Breast epithelium (tissue), 3 donors: ENCODE measurements around the gene PAK2.

Experiments used
- CTCF ChIP-seq, 3 donors: fragments of 450-650 bp; IDR thresholded peaks; one replicate each; pipeline ENCODE4 v1.5.1; 2016 to 2017; ENCODE audit warnings: antibody characterized with exemption in 3 of 3, mild to moderate bottlenecking in 3 of 3, moderate library complexity in 3 of 3
- POLR2AphosphoS5 ChIP-seq, 3 donors: sonication (generic); formaldehyde crosslinking; IDR thresholded peaks; one replicate each; pipeline ENCODE4 v1.6.1; 2017; ENCODE audit warnings: antibody characterized with exemption in 3 of 3

GRCh38 chr3:196821806-196822355 is 82.2 kb downstream of the PAK2 start:
- TF ChIP-seq CTCF (IDR thresholded peaks at IDR 0.05): no peak
- TF ChIP-seq POLR2AphosphoS5 (IDR thresholded peaks at IDR 0.05): no peak
